ENCODE data around the gene RNF5. TPM values are rescaled to one million over a fixed set of nuclear protein-coding genes. Genes with fewer than 3 reads are reported as not detected.
"Not testable (repeated sequence)": the region's sequence is repeated elsewhere in the genome, so short reads cannot be mapped to it uniquely, and the experiment has no call there.

RNF5 gene
- total RNA-seq, 1 donor from 2014 or later, result 90.1 TPM

DNA sequence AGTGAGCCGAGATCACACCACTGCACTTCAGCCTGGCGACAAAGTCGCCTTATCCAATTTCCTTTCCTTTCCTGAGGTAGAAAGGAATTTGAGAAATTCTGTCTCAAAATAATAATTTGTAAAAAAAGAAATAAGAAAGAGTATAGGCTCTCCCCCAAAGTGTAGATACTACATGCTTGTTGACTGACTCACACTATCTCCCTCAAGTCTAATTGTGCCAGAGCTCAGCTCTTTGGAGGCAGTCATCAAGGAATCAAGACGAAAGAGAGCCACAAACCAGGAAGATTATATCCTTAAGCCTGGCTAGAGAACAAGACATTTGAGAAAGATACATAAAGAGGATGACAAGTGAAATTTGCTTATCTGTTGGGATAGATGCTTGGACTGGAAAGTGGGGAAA, 44.4 kb upstream of the RNF5 start:
- DNase-seq (ENCODE audit: low read depth), result no peak
- Histone ChIP-seq H3K36me3 (ENCODE audit: control insufficient read depth, insufficient read depth, low read length) (no peaks in the 10 kb centered on the region), H3K27me3 (ENCODE audit: control insufficient read depth, insufficient read depth, low read length) (peaks cover 2% of the 10 kb centered on the region), H3K4me3 (ENCODE audit: low read depth, low read length) (no peak overlapping the region)
- TF ChIP-seq, protein P1, sequence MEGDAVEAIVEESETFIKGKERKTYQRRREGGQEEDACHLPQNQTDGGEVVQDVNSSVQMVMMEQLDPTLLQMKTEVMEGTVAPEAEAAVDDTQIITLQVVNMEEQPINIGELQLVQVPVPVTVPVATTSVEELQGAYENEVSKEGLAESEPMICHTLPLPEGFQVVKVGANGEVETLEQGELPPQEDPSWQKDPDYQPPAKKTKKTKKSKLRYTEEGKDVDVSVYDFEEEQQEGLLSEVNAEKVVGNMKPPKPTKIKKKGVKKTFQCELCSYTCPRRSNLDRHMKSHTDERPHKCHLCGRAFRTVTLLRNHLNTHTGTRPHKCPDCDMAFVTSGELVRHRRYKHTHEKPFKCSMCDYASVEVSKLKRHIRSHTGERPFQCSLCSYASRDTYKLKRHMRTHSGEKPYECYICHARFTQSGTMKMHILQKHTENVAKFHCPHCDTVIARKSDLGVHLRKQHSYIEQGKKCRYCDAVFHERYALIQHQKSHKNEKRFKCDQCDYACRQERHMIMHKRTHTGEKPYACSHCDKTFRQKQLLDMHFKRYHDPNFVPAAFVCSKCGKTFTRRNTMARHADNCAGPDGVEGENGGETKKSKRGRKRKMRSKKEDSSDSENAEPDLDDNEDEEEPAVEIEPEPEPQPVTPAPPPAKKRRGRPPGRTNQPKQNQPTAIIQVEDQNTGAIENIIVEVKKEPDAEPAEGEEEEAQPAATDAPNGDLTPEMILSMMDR (IDR thresholded peaks at IDR 0.05; ENCODE audit: insufficient read depth, low read length, poor library complexity, severe bottlenecking), result no peak

DNA sequence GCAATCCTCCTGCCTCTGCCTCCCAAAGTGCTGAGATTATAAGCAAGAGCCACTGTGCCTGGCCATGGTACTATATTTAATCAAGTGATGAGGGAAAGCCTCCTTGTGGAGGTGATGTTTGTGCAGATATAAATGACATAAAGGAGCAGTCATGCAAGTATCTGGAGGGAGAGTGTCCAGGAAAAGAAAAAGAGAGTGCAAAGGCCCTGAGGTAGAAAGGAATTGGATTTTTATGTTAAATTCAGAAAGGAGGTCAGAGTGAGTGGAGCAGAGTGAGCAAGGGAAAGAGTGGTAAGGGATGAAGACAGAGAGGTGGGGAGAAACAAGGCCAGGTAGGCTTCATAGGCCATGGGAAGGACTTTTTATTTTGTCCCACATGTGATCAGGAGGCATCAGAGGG, 40.8 kb upstream of the RNF5 start:
- Histone ChIP-seq H3K36me3 (ENCODE audit: control insufficient read depth, insufficient read depth, low read length) (no peaks in the 10 kb centered on the region), H3K4me3 (ENCODE audit: low read depth, low read length) (no peak overlapping the region), H3K27me3 (ENCODE audit: control insufficient read depth, insufficient read depth, low read length) (peaks cover 4% of the 10 kb centered on the region)
- DNase-seq (ENCODE audit: low read depth), result no peak
- TF ChIP-seq, protein P1 (IDR thresholded peaks at IDR 0.05; ENCODE audit: insufficient read depth, low read length, poor library complexity, severe bottlenecking), result no peak

DNA sequence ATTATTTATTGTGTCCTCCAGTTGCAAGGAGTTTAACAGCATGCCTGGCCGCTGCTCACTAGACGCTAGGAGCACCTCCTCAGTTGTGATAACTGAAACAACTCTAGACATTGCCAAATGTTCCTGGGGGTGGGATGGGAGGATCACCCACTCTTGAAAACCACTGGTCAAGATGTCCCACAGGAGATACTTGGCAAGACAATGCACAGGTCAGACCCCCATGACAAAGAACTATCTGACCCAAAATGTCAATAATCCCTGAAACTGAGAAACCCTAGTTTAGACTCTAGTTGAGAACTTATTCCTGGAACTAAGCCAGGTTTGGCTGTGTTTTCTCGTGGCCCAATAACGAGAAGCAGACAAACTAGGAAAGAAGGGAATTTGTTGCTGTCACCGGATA, 38.6 kb upstream of the RNF5 start:
- DNase-seq (ENCODE audit: low read depth), result no peak
- peaks cover 4% of the 10 kb centered on the region for H3K27me3 ChIP-seq (ENCODE audit: control insufficient read depth, insufficient read depth, low read length)
- no peaks in the 10 kb centered on the region for H3K36me3 ChIP-seq (ENCODE audit: control insufficient read depth, insufficient read depth, low read length)
- TF ChIP-seq, protein P1 (IDR thresholded peaks at IDR 0.05; ENCODE audit: insufficient read depth, low read length, poor library complexity, severe bottlenecking), result no peak
- no peak overlapping the region for H3K4me3 ChIP-seq (ENCODE audit: low read depth, low read length)

DNA sequence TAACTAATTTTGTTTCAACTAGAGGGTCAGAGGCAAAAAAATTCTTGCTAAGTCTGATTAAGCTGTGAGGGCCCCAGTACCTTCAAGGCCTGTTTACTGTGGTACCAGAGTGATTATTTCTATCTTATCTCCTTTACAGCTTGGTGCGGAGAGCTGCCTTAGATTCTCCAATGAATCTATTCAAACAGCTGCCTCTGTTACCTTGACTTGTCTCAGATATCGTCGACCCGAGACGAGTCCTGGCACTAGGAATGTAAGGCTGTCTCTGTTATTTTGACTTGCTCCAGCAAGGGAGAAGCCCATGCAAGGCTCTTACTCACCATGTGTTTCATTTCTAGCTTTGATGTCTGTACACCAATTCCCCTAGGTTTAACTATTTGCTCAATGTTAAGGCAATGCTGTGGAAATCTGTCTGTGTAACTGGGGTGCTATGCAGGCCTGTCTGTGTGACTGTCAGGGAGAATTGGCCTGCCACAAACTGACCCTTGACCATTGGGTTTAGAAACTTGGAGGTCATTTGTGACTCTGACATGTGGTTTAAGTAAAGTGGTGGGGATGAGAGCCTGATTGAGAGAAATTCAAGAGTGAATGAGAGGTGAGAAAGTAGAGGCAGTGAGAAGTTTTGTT, 37.7 kb upstream of the RNF5 start:
- H3K27me3 ChIP-seq (ENCODE audit: control insufficient read depth, insufficient read depth, low read length), result peaks cover 2% of the 10 kb centered on the region
- DNase-seq (ENCODE audit: low read depth), result no peak
- no peaks in the 10 kb centered on the region for H3K36me3 ChIP-seq (ENCODE audit: control insufficient read depth, insufficient read depth, low read length)
- TF ChIP-seq, protein P1 (IDR thresholded peaks at IDR 0.05; ENCODE audit: insufficient read depth, low read length, poor library complexity, severe bottlenecking), result no peak
- H3K4me3 ChIP-seq (ENCODE audit: low read depth, low read length), result no peak overlapping the region

DNA sequence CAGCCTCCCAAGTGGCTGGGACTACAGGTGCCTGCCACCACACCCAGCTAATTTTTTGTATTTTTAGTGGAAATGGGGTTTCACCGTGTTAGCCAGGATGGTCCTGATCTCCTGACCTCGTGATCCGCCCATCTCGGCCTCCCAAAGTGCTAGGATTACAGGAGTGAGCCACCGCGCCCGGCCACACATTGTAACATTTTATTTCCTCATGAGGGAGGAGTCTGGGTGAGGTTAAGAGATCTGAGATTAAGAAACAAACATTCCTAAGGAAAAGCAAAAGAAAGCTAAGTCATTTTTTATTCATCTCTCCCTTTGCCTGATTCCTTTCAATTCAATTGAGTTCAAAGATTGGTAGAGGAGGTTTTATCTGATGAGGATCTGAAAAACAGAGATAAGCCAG, 34.0 kb upstream of the RNF5 start:
- peaks cover 20% of the 10 kb centered on the region for H3K27me3 ChIP-seq (ENCODE audit: control insufficient read depth, insufficient read depth, low read length)
- H3K4me3 ChIP-seq (ENCODE audit: low read depth, low read length); H3K36me3 ChIP-seq (ENCODE audit: control insufficient read depth, insufficient read depth, low read length); DNase-seq (ENCODE audit: low read depth): not testable (repeated sequence)

DNA sequence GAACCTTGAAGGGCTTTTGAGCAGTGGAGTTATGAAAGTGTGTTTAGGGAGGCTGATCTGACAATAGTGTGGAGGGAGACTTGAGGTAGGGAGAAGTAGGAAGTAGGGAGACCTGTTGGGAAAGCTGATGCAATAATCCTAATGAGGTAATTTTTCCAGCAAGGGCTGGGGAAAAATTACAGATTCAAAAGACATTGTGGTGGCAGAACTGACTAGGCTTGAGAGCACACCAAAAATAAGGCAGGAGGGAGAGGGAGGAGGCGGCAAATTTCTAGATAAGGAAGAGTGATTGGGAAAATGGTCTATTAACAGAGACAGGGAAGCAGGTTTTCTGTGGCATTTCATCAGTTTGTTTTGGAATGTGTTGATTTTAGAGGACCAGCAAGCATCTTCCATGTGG, 31.9 kb upstream of the RNF5 start:
- Histone ChIP-seq H3K4me3 (ENCODE audit: low read depth, low read length) (no peak overlapping the region), H3K36me3 (ENCODE audit: control insufficient read depth, insufficient read depth, low read length) (no peaks in the 10 kb centered on the region), H3K27me3 (ENCODE audit: control insufficient read depth, insufficient read depth, low read length) (peaks cover 40% of the 10 kb centered on the region)
- no peak for DNase-seq (ENCODE audit: low read depth)
- TF ChIP-seq, protein P1 (IDR thresholded peaks at IDR 0.05; ENCODE audit: insufficient read depth, low read length, poor library complexity, severe bottlenecking), result no peak
